DMS114 treated with DMSO at 0.1 percent for 48 hours (cell line): ENCODE measurements around the gene CCL28.
"Not testable (repeated sequence)": the region's sequence is repeated elsewhere in the genome, so short reads cannot be mapped to it uniquely, and the experiment has no call there.

Experiments
- DNase-seq: peaks from one replicate; lab custom pipeline; 2025; ENCODE audit not compliant: unreplicated experiment; lab: John Stamatoyannopoulos, UW

CCL28 gene

GRCh38 chr5:43410414-43410813 lies 1.8 kb downstream of the CCL28 start:
- DNase-seq = no peak

- no peak for DNase-seq
These were observed 2.4 kb downstream of the CCL28 start for GRCh38 chr5:43409809-43410271.

GRCh38 chr5:43402524-43403066 lies 9.6 kb downstream of the CCL28 start:
- DNase-seq = not testable (repeated sequence)

GRCh38 chr5:43401827-43402226 lies 10.4 kb downstream of the CCL28 start:
- DNase-seq = no peak

- DNase-seq = peak; percentile 22
These were observed 12.1 kb downstream of the CCL28 start for GRCh38 chr5:43400082-43400481.

- DNase-seq = peak; percentile 46
These were observed 15.4 kb downstream of the CCL28 start for GRCh38 chr5:43396762-43397304.

GRCh38 chr5:43390471-43390870 lies 21.7 kb downstream of the CCL28 start:
- DNase-seq = no peak

- DNase-seq = peak; percentile 86
These were observed 22.4 kb downstream of the CCL28 start for GRCh38 chr5:43389679-43390329.

- no peak for DNase-seq
These were observed 25.2 kb downstream of the CCL28 start for GRCh38 chr5:43386960-43387362.

GRCh38 chr5:43376496-43377140 lies 35.6 kb downstream of the CCL28 start:
- DNase-seq = no peak

GRCh38 chr5:43371821-43372220 lies 40.4 kb downstream of the CCL28 start:
- no peak for DNase-seq

GRCh38 chr5:43370352-43370751 lies 41.8 kb downstream of the CCL28 start:
- DNase-seq = no peak

- DNase-seq = no peak
These were observed 42.5 kb downstream of the CCL28 start for GRCh38 chr5:43369651-43370050.

- no peak for DNase-seq
These were observed 44.1 kb downstream of the CCL28 start for GRCh38 chr5:43367909-43368669.

- no peak for DNase-seq
These were observed 44.7 kb downstream of the CCL28 start for GRCh38 chr5:43367453-43367852.

GRCh38 chr5:43366680-43367246 lies 45.4 kb downstream of the CCL28 start:
- DNase-seq = not testable (repeated sequence)

- not testable (repeated sequence) for DNase-seq
These were observed 47.0 kb downstream of the CCL28 start for GRCh38 chr5:43365155-43365554.

- no peak for DNase-seq
These were observed 48.6 kb downstream of the CCL28 start for GRCh38 chr5:43363445-43364152.

- DNase-seq = no peak
These were observed 49.3 kb downstream of the CCL28 start for GRCh38 chr5:43362725-43363435.

- DNase-seq = no peak
These were observed 53.5 kb downstream of the CCL28 start for GRCh38 chr5:43358726-43359125.
